Measurements from ENCODE around the gene SETD4. TPM values are rescaled to one million over a fixed set of nuclear protein-coding genes. Genes with fewer than 3 reads are reported as not detected.

SETD4 gene
- total RNA-seq, 1 experiment from 2014 or later: 12.5 TPM

GRCh38 chr21:36008505-36008904 lies 51.8 kb downstream of the SETD4 start:
- Histone ChIP-seq H3K4me1 (ENCODE audit: insufficient read depth, low read length) (peaks cover 11% of the 10 kb centered on the region), H3K4me2 (ENCODE audit: low read length) (no peak overlapping the region), H3F3A (ENCODE audit: low read length, unreplicated experiment) (no peaks in the 10 kb centered on the region), H3K9me3 (ENCODE audit: low read length) (no peaks in the 10 kb centered on the region), H3K9me2 (replicated peaks; ENCODE audit: low read length) (no peaks in the 10 kb centered on the region), H2AFZ (ENCODE audit: low read length) (no peak overlapping the region), H3K27me3 (ENCODE audit: low read length) (no peaks in the 10 kb centered on the region), H3K79me2 (ENCODE audit: low read length) (no peaks in the 10 kb centered on the region), H3K27ac (ENCODE audit: low read length) (no peak overlapping the region), H4K20me1 (ENCODE audit: low read length) (no peaks in the 10 kb centered on the region), H3K4me3 (ENCODE audit: low read length) (no peak overlapping the region), H3K9ac (ENCODE audit: low read length) (no peak overlapping the region), H3K36me3 (ENCODE audit: low read depth, low read length) (no peaks in the 10 kb centered on the region)
- DNase-seq: no peak
- ChIA-PET POLR2A (ENCODE audit: unreplicated experiment) (no interaction called here), CTCF (no interaction called here)
- BruUV-seq (replicated peaks): no TSS peak
- intact Hi-C loops (cut with micrococcal nuclease): no loop called here
- no peak for TF ChIP-seq EZH2 (IDR thresholded peaks at IDR 0.05; ENCODE audit: low read length, unreplicated experiment)
- TF ChIP-seq EZH2phosphoT487 (IDR thresholded peaks at IDR 0.05; ENCODE audit: borderline replicate concordance, low read length): no peak
- TF ChIP-seq CTCF (conservative IDR thresholded peaks at IDR 0.05; ENCODE audit: low read depth, low read length): no peak
- ATAC-seq: no peak

- H3K9me2 ChIP-seq (replicated peaks; ENCODE audit: low read length): no peaks in the 10 kb centered on the region
- H3K27ac ChIP-seq (ENCODE audit: low read length): no peak overlapping the region
- H3K4me2 ChIP-seq (ENCODE audit: low read length): no peak overlapping the region
- no peak for DNase-seq
- intact Hi-C loops (cut with micrococcal nuclease): no loop called here
- H3K27me3 ChIP-seq (ENCODE audit: low read length): no peaks in the 10 kb centered on the region
- POLR2A ChIA-PET (ENCODE audit: unreplicated experiment): no interaction called here
- no peak overlapping the region for H3K9ac ChIP-seq (ENCODE audit: low read length)
- no TSS peak for BruUV-seq (replicated peaks)
- H3F3A ChIP-seq (ENCODE audit: low read length, unreplicated experiment): no peaks in the 10 kb centered on the region
- no peak for TF ChIP-seq CTCF (conservative IDR thresholded peaks at IDR 0.05; ENCODE audit: low read depth, low read length)
- TF ChIP-seq EZH2 (IDR thresholded peaks at IDR 0.05; ENCODE audit: low read length, unreplicated experiment): no peak
- TF ChIP-seq EZH2phosphoT487 (IDR thresholded peaks at IDR 0.05; ENCODE audit: borderline replicate concordance, low read length): no peak
- CTCF ChIA-PET: no interaction called here
- no peak for ATAC-seq
- H3K36me3 ChIP-seq (ENCODE audit: low read depth, low read length): no peaks in the 10 kb centered on the region
- no peaks in the 10 kb centered on the region for H3K79me2 ChIP-seq (ENCODE audit: low read length)
- peaks cover 11% of the 10 kb centered on the region for H3K4me1 ChIP-seq (ENCODE audit: insufficient read depth, low read length)
- H3K4me3 ChIP-seq (ENCODE audit: low read length): no peak overlapping the region
- no peaks in the 10 kb centered on the region for H3K9me3 ChIP-seq (ENCODE audit: low read length)
- H2AFZ ChIP-seq (ENCODE audit: low read length): no peak overlapping the region
- no peaks in the 10 kb centered on the region for H4K20me1 ChIP-seq (ENCODE audit: low read length)
Observed at GRCh38 chr21:36005879-36006400, 54.4 kb downstream of the SETD4 start.

GRCh38 chr21:36005018-36005417 lies 55.3 kb downstream of the SETD4 start:
- H3F3A ChIP-seq (ENCODE audit: low read length, unreplicated experiment): no peaks in the 10 kb centered on the region
- H3K27ac ChIP-seq (ENCODE audit: low read length): peak overlapping the region; percentile 57
- no peaks in the 10 kb centered on the region for H3K9me2 ChIP-seq (replicated peaks; ENCODE audit: low read length)
- DNase-seq (peak; percentile 55), ATAC-seq (peak; percentile 46; the same call in 1 of the 2 replicates)
- peaks cover 11% of the 10 kb centered on the region for H3K4me1 ChIP-seq (ENCODE audit: insufficient read depth, low read length)
- no peaks in the 10 kb centered on the region for H3K27me3 ChIP-seq (ENCODE audit: low read length)
- H3K4me2 ChIP-seq (ENCODE audit: low read length): peak overlapping the region; percentile 22; the same call in 1 of the 2 replicates
- no peaks in the 10 kb centered on the region for H4K20me1 ChIP-seq (ENCODE audit: low read length)
- POLR2A ChIA-PET (ENCODE audit: unreplicated experiment): no interaction called here
- no peaks in the 10 kb centered on the region for H3K9me3 ChIP-seq (ENCODE audit: low read length)
- H3K36me3 ChIP-seq (ENCODE audit: low read depth, low read length): no peaks in the 10 kb centered on the region
- no peak overlapping the region for H3K4me3 ChIP-seq (ENCODE audit: low read length)
- no peaks in the 10 kb centered on the region for H3K79me2 ChIP-seq (ENCODE audit: low read length)
- BruUV-seq (replicated peaks): no TSS peak
- TF ChIP-seq EZH2 (IDR thresholded peaks at IDR 0.05; ENCODE audit: low read length, unreplicated experiment) (no peak), CTCF (conservative IDR thresholded peaks at IDR 0.05; ENCODE audit: low read depth, low read length) (no peak), EZH2phosphoT487 (IDR thresholded peaks at IDR 0.05; ENCODE audit: borderline replicate concordance, low read length) (no peak)
- intact Hi-C loops (cut with micrococcal nuclease): no loop called here
- CTCF ChIA-PET: no interaction called here
- 0 out of 2 replicates have a peak overlapping the region, but pooled peaks have one; percentile 19 for H3K9ac ChIP-seq (ENCODE audit: low read length)
- peak overlapping the region; percentile 68 for H2AFZ ChIP-seq (ENCODE audit: low read length)
